Ishikawa (cell line): ENCODE measurements around the gene PTPN18.

ENCODE experiments used
- CEBPB ChIP-seq: IDR thresholded peaks from 2 replicates; pipeline ENCODE4 v1.6.1; 2012
- EP300 ChIP-seq: IDR thresholded peaks from 2 replicates; pipeline ENCODE4 v1.6.1; 2012; ENCODE audit warnings: borderline replicate concordance
- RAD21 ChIP-seq: IDR thresholded peaks from 2 replicates; pipeline ENCODE4 v1.6.1; 2012; ENCODE audit warnings: low read depth
- REST ChIP-seq: IDR thresholded peaks from 2 replicates; pipeline ENCODE4 v1.6.1; 2012; ENCODE audit warnings: low read depth, mild to moderate bottlenecking
- TAF1 ChIP-seq: IDR thresholded peaks from 2 replicates; pipeline ENCODE4 v1.6.1; 2012; ENCODE audit warnings: low read depth, mild to moderate bottlenecking
- YY1 ChIP-seq: IDR thresholded peaks from 2 replicates; pipeline ENCODE4 v1.6.1; 2012; ENCODE audit warnings: low read depth

- TF ChIP-seq EP300 (no peak), REST (no peak), RAD21 (no peak), CEBPB (no peak), YY1 (no peak), TAF1 (no peak)
Observed at GRCh38 chr2:130365075-130365474, 9.2 kb downstream of the PTPN18 start.
